ENCODE measurements around the gene SIRT2. TPM values are rescaled to one million over a fixed set of nuclear protein-coding genes. Genes with fewer than 3 reads are reported as not detected.

Gene SIRT2
- total and polyA plus RNA-seq, 2 of the 13 experiments (the other 11 are each of a cell fraction or from before 2014, with no cell fraction given): 22.3 to 26.1 TPM

- TF ChIP-seq SIN3A (IDR thresholded peaks at IDR 0.05; ENCODE audit: borderline replicate concordance, low read depth, low read length) (no peak), ZFX (CRISPR knock-in tag; IDR thresholded peaks at IDR 0.05; ENCODE audit: low read depth) (0 out of 2 replicates have a peak, but pooled peaks have one; percentile 10), SAFB2 (CRISPR knock-in tag; IDR thresholded peaks at IDR 0.05; ENCODE audit: borderline replicate concordance, low read depth) (no peak), ZNF276 (CRISPR knock-in tag; IDR thresholded peaks at IDR 0.05; ENCODE audit: low read depth) (no peak), AGO2 (optimal IDR thresholded peaks at IDR 0.05; ENCODE audit: low read depth, low read length) (peak; percentile 82), IRF9 (CRISPR knock-in tag; IDR thresholded peaks at IDR 0.05; ENCODE audit: borderline replicate concordance) (no peak), ZSCAN12 (CRISPR knock-in tag; IDR thresholded peaks at IDR 0.05) (no peak), FOXO4 (CRISPR knock-in tag; conservative IDR thresholded peaks at IDR 0.05) (0 out of 2 replicates have a peak, but pooled peaks have one; percentile 77), ZNF564 (CRISPR knock-in tag; IDR thresholded peaks at IDR 0.05) (no peak)
Measured at GRCh38 chr19:38838208-38838985, 61.0 kb downstream of the SIRT2 start (continued).

Measured in HepG2 (cell line).